Measurements from ENCODE around the gene TECR. TPM values are rescaled to one million over a fixed set of nuclear protein-coding genes. Genes with fewer than 3 reads are reported as not detected.

TECR gene
- total and polyA plus RNA-seq, 9 of the 15 experiments (the other 6 are each of a cell fraction or from before 2014, with no cell fraction given) = 29.3 to 211 (median 81.4) TPM

- Histone ChIP-seq H3K4me3 (peak overlapping the region; percentile 68), H3K9me3 (replicated peaks; ENCODE audit: control insufficient read depth, insufficient read depth, low read depth, low read length) (no peaks in the 10 kb centered on the region), H3K79me2 (ENCODE audit: control insufficient read depth, insufficient read depth, low read length) (peaks cover 5% of the 10 kb centered on the region; the same call in 2 of the 3 replicates), H2AFZ (ENCODE audit: low read depth, low read length) (peak overlapping the region; percentile 49), H3K27me3 (ENCODE audit: control insufficient read depth in 2 of 2, insufficient read depth in 2 of 2, low read length in 2 of 2) (no peaks in the 10 kb centered on the region), H3K27ac (ENCODE audit: extremely low read depth, low read depth, low read length) (peak overlapping the region; percentile 59; the same call in 1 of the 3 replicates), H3K4me1 (replicated peaks in 1 of 2; ENCODE audit: control insufficient read depth in 2 of 2, insufficient read depth in 2 of 2, low read length in 2 of 2) (peaks cover 16 to 29% of the 10 kb centered on the region in 2 experiments; a peak in 4 of 5 replicates), H3K9me1 (ENCODE audit: control insufficient read depth, insufficient read depth, low read length) (no peaks in the 10 kb centered on the region), H3K36me3 (ENCODE audit: control insufficient read depth, insufficient read depth, low read length) (peaks cover 6% of the 10 kb centered on the region; the same call in 1 of the 3 replicates), H3K9ac (ENCODE audit: insufficient read depth in 1 of 2, low read depth in 2 of 2, low read length in 2 of 2) (peak overlapping the region; percentile 51 to 86), H3K4me2 (ENCODE audit: insufficient read depth, low read length) (peak overlapping the region; percentile 82), H4K20me1 (replicated peaks; ENCODE audit: control insufficient read depth, insufficient read depth, low read length) (no peaks in the 10 kb centered on the region)
- in situ Hi-C loops (cut with MboI) = no loop called here
- intact Hi-C loops (cut with micrococcal nuclease) = no loop called here
- peak; percentile 6 for ATAC-seq
- WGBS (ENCODE audit: insufficient coverage, low coverage, missing lambda C conversion rate) = 0% methylated on average over 3 of the region's 28 CpGs
- ChIA-PET CTCF (ENCODE audit: low intra/inter-chr PET ratio) (no interaction called here), POLR2A (interaction anchor here (1.5 to 1.8 kb wide), 2 partner anchors 15 to 20 kb away, joined by 5 to 6 read pairs; no protein-coding TSS in a partner anchor)
- peak in 3 of 4 experiments; percentile 44 to 74 (median 73) for DNase-seq (ENCODE audit: extremely low read depth in 1 of 4, low spot score in 3 of 4)
- TF ChIP-seq ZBTB7A (IDR thresholded peaks at IDR 0.05; ENCODE audit: borderline replicate concordance, control insufficient read depth, low read depth, low read length) = peak; percentile 83; the same call in 1 of the 2 replicates
- TF ChIP-seq ATF4 (CRISPR knock-in tag; IDR thresholded peaks at IDR 0.05) = no peak
- TF ChIP-seq NFXL1 (CRISPR knock-in tag; IDR thresholded peaks at IDR 0.05) = no peak
- TF ChIP-seq PHF8 (IDR thresholded peaks at IDR 0.05; ENCODE audit: borderline replicate concordance, low read length) = peak; percentile 37; the same call in 1 of the 2 replicates
- TF ChIP-seq, protein P1, sequence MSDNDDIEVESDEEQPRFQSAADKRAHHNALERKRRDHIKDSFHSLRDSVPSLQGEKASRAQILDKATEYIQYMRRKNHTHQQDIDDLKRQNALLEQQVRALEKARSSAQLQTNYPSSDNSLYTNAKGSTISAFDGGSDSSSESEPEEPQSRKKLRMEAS (CRISPR knock-in tag; IDR thresholded peaks at IDR 0.05) = no peak
- no peak for TF ChIP-seq ZBTB49 (CRISPR knock-in tag; IDR thresholded peaks at IDR 0.05; ENCODE audit: borderline replicate concordance)
- TF ChIP-seq KDM1A (IDR thresholded peaks at IDR 0.05) = 0 out of 4 replicates have a peak, but pooled peaks of 1 of the 2 experiments have one; percentile 0
- no peak for TF ChIP-seq MCM5 (IDR thresholded peaks at IDR 0.05; ENCODE audit: low read depth)
- BruUV-seq (replicated peaks) = no TSS peak
- no peak for FAIRE-seq
Measured at GRCh38 chr19:14495672-14496028, 33.7 kb upstream of the TECR start.
